Posterior cingulate gyrus (tissue), 11 donors: Measurements from ENCODE around the gene CHST2.

Source experiments
- DNase-seq, 10 donors: peaks; one replicate each; pipeline versions ENCODE4 v3.0.0 to v3.0.0-alpha.2; 2020 to 2021; ENCODE audit warnings: mixed read lengths in 3 of 10
- intact Hi-C: fragments of 100-400 bp; cut with DNase I; formaldehyde crosslinking; loops from one replicate; pipeline ENCODE4 v1.15.1; 2023

The CHST2 gene

DNA sequence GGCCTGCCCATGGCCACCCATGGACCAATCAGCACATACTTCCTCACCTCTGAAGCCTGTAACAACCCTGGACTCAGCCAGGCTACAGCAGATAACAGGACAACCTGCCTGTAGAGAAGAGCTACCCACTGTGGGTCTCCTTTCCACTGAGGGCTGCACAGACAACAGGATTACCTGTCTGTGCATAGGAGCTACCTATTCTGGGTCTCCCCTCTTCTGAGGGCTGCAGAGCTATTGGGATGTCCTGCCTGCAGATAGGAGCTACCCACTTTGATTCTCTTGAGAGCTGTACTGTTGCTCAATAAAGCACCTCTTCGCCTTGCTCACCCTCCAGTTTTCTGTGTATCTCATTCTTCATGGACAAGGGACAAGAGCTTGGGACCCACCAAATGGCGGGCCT, 23.8 kb upstream of the CHST2 start:
- intact Hi-C loops = no loop called here
- no peak for DNase-seq

DNA sequence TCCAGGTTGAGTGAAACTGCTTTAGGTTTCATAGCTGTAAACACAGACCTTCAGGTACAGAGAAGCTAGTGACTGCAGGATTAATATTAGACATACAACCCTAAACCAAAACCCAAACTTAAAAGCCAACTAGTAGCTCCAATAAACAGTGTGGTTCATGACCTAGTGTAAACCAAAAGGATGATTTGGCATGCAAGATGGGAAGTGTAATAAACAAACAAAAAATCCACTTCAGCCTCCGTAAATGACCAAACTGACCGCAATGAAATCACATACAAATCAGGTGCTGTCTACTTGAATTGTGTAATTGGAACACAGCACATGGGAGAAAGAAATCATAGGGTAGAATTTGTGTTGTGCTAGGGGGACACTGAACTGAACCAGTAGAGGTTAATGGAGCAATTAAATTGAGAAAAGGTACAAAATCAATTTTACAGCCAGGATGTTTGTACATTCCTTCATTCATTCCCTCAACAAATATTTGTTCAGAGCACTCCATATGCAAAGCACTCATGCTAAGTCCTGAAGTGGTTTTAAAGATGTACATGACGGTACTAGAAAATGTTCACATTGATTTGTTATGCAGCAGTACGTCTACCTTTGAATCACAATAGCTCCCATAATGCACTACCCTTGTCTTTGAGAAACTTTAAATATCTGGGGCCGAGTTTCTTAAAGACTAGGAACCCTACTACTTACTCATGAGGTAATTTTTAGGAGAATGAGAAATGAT, 21.4 kb upstream of the CHST2 start:
- intact Hi-C loops = no loop called here
- no peak for DNase-seq

DNA sequence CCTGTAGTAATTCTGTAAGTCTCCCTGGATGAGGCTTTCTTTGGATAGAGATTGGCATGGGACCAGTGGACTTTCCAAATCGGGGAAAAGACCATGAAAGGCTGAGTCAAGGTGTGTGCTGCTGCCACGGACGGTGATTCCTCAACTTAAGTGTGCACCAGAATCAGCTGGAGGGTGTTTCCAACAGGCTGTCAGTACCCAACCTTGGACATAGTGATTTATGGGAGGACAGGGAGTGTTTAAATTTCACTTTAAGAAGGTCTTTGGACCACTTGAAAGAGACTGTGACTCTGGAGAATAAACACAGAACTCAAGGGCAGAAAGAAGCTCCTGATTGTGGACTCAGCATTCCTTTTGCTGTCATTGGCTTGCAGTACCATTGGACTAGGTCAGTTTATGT, 20.4 kb upstream of the CHST2 start:
- intact Hi-C loops = no loop called here
- DNase-seq = no peak

DNA sequence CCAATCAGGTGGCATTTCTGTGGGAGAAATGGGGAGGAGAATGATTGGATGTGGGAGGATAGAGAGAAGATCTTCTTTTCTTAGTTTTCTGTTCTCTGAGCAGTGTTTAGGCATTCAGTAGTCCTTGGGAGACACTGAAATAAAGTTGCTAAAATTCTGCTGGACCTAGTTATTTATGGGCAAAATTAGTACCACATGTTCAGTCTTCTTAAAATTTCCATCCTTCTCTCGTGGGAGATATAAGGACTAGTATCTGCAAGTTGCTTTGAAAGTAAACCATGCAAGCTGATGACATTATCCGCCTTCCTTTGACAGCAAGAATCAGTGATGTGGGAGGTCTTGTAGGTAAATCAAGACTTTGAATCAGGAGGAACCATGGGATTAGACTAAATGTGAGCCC, 19.9 kb upstream of the CHST2 start:
- no peak for DNase-seq
- intact Hi-C loops = no loop called here

DNA sequence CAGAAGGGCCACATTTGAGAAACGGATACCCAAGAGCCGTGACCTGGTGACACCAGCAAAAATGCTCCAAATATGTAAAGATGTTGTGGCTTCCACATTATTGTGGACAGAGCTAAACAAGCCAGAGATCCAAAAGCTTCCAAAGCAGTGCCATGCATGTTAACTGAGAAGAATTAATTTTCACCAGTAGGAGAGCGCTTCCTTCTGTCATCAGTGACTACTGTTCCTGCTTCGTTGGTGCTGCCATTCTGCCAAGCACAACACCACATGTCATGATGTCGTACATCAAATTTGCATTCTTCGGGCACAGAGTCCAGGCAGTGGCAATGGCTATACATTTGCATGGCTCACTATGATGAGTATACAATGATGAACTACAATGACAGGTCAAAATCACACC, 19.1 kb upstream of the CHST2 start:
- no peak for DNase-seq
- intact Hi-C loops = no loop called here

DNA sequence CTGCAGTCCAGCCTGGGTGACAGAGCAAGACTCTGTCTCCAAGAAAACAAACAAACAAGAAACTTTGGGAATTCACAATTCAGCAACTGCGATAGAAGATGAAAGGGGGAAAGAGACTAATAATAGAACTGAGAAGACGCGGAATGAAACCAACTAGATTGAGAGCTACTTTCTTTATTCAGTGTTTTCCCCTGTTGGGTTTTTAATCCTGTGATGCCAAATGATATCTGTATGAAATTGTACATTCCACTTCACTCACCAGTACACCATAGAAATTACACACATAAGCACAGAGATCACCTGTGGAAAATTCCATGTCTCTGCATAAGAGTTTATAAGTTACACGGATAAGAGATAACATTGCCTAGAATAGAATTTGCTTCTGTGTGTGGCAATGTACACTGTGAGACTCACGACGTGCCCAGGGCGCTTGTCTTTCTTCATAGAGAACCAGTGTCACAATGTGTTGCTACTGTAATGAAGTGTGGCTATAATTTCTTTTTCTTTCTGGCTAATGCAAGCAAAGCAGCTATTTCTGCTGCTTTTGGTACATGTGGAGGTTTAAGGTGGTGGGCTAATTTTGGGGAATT, 17.7 kb upstream of the CHST2 start:
- DNase-seq = no peak
- intact Hi-C loops = no loop called here

DNA sequence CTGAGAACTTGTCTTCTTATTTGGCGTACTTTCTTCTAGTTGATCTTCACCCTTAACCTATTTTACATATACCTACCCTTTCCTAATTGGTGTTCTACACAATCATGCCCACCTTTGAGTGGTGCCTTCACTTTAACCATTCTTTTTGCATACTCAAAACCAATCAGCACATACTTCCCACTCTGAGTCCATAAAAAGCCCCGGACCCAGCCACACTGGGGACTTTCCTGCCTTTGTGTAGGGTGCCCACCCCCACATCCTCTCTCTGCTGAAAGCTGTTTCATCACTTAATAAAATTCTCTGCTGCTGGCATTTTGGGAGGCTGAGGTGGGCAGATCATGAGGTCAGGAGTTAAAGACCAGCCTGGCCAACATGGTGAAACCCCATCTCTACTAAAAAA, 15.9 kb upstream of the CHST2 start:
- intact Hi-C loops = no loop called here
- DNase-seq = no peak

DNA sequence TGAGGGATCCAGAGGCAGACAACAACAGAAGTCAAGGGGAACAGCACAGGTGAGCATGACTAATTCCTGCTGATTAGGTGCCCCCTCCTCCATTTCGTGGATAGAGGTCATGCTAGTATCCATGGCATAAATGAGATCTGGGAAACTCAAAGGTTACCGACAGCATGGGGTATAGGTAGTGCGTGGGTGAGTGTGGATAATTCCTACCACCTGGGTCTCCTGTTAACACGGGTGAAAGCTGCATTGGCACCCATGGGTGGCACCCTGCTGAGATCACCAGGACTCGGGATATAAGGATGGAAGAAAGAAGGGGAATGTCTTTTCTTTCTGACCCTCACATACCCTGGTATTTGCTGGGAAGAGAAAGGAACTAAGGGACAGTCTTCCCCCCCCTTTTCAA, 14.4 kb upstream of the CHST2 start:
- intact Hi-C loops = no loop called here
- DNase-seq = no peak

DNA sequence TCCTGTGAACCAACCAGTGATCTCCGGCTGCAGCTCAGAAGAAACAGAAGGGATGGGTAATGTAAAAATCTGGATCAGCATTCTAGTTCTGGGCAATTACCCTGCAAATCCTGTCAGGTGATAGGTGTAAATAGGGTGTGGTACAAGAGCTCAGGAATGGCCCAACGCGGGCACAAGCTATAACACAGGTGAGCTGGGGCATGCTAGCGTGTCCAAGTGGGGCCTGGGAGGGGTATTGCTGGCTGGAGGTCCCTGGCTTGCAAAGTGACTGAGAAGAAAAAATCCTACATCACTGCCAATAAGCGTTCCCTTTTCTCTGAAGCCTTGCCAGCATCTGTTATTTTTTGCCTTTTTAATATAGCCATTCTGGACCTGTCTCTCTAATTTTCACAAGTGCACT, 9.7 kb upstream of the CHST2 start:
- intact Hi-C loops = no loop called here
- DNase-seq = no peak

DNA sequence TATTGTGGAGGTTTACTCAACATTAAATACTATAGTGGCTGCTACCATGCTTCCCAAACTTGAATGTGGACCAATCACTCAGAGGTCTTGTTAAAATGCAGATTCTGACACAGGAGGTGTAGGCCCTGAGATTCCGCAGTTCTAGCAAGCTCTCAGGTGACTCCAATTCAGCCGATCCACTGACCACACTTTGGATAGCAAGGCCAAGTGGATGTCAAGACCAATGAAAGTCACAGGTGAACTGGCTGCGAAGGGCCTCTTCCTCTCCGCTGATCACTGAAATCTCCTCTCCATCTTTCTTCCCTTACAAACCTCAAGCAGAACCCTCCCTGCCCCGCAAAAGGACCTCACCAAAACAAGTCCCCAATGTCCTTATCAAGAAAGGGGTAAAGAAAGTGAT, 9.2 kb upstream of the CHST2 start:
- intact Hi-C loops = no loop called here
- no peak for DNase-seq

DNA sequence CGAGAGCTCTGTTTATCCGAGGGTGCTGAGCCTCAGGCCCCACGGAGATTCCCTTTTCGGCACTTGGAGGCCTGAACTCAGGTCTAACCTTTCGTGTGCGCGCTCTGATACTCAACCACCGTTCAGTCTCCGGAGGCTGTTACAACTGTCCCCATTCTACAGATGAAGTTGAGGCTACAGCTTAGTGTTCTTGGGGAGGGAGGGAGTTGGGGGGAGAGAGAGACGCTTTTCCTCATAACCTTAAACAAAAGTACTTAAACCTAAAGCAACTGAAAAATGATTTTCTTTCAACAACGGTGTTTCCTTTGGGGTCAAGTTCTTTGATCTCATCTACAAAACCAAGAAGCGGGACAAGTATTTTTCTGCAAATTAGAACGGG, 952 bp upstream of the CHST2 start:
- DNase-seq = no peak
- intact Hi-C loops = no loop called here

DNA sequence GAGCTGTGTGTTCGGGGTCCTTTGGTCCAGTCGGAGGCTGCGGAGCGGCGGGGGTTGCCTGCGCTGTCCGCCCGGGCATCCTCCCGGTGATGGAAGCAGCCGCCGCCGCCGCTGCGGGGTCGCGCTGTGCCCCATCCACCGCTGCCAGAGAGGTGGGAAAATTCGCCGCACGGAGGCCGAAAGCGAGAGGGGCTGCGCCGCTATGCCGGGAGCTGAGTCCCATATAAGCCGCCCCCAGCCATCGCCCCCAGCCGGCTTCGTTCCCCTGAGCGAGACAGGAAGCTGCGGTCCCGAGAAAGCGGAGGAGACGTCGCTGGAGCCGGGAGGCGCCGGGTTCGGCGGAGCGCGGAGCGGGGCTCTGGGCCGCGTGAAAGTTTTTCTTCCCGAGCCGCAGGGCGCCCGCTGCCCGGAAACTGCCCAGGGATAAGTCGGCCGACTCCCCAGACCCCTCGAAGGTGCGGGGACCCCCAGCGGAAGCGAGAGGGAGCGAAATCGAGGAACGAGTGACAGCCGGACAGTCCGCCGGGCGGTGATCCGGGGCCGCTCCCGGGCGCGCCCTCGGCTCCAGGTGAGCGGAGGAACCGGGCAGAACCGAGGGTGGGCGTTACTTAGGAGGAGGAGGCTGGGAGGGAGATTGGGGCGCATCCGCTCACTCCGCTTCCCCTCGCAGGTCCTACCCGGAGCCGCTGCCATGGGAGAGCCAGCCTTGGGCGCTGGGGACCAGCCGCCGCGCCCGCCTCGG, 574 bp downstream of the CHST2 start:
- intact Hi-C loops = loop anchor here (10.0 kb wide), 2 partner anchors 525 to 555 kb away; no protein-coding TSS in a partner anchor
- peak in 8 of 10 donors; percentile 15 to 88 (median 24) for DNase-seq

DNA sequence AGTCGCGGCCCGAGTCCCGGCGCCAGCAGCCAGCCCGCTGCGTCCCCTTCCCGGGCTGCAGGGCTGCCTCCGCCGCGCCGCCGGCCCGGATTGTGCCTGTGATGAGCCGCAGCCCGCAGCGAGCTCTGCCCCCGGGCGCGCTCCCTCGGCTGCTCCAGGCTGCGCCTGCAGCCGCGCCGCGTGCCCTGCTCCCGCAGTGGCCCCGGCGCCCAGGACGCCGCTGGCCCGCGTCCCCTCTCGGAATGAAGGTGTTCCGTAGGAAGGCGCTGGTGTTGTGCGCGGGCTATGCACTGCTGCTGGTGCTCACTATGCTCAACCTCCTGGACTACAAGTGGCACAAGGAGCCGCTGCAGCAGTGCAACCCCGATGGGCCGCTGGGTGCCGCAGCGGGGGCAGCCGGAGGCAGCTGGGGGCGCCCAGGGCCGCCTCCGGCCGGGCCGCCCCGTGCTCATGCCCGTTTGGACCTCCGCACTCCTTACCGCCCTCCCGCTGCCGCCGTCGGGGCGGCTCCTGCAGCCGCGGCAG, 1.2 kb downstream of the CHST2 start:
- peak in 6 of 10 donors; percentile 16 to 85 (median 56) for DNase-seq
- intact Hi-C loops = loop anchor here (10.0 kb wide), 2 partner anchors 524 to 554 kb away; no protein-coding TSS in a partner anchor

DNA sequence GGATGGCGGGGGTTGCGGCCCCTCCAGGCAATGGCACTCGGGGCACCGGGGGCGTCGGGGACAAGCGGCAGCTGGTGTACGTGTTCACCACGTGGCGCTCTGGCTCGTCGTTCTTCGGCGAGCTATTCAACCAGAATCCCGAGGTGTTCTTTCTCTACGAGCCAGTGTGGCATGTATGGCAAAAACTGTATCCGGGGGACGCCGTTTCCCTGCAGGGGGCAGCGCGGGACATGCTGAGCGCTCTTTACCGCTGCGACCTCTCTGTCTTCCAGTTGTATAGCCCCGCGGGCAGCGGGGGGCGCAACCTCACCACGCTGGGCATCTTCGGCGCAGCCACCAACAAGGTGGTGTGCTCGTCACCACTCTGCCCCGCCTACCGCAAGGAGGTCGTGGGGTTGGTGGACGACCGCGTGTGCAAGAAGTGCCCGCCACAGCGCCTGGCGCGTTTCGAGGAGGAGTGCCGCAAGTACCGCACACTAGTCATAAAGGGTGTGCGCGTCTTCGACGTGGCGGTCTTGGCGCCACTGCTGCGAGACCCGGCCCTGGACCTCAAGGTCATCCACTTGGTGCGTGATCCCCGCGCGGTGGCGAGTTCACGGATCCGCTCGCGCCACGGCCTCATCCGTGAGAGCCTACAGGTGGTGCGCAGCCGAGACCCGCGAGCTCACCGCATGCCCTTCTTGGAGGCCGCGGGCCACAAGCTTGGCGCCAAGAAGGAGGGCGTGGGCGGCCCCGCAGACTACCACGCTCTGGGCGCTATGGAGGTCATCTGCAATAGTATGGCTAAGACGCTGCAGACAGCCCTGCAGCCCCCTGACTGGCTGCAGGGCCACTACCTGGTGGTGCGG, 1.9 kb downstream of the CHST2 start:
- intact Hi-C loops = loop anchor here (10.0 kb wide), 2 partner anchors 523 to 553 kb away; no protein-coding TSS in a partner anchor

DNA sequence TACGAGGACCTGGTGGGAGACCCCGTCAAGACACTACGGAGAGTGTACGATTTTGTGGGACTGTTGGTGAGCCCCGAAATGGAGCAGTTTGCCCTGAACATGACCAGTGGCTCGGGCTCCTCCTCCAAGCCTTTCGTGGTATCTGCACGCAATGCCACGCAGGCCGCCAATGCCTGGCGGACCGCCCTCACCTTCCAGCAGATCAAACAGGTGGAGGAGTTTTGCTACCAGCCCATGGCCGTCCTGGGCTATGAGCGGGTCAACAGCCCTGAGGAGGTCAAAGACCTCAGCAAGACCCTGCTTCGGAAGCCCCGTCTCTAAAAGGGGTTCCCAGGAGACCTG, 2.5 kb downstream of the CHST2 start:
- intact Hi-C loops = loop anchor here (10.0 kb wide), 2 partner anchors 523 to 553 kb away; no protein-coding TSS in a partner anchor
- DNase-seq = peak in 1 of 10 donors; percentile 27

More for the DNA sequence above, 1.9 kb downstream of the CHST2 start:
- peak; percentile 20 to 94 (median 58) for DNase-seq

DNA sequence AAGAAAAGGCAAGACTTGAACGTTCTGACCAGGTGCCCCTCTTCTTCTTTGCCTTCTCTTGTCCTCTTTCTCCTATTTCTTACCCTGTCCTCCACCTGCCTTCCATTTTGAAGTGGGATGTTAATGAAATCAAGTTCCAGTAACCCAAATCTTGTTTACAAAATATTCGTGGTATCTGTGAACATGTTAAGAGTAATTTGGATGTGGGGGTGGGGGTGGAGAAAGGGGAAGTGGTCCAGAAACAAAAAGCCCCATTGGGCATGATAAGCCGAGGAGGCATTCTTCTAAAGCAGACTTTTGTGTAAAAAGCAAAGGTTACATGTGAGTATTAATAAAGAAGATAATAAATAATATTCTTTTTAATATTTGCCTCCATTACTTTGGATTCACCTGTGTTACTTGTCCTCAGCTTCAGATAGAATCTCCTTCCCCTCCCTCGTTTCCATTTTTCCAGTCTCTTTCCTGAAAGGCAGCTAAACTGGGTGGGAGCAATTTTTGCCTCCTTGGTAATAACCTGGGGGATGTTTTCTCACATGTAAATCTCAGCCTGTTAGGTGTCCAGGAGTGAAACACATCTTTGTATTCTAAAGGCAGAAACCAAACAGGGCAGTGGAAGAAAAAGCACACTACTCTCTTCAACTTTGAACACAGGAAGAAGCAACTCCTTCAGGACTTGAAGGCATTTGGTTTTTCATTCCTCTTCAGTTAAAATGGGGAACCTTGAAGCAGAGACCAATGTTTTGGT, 3.2 kb downstream of the CHST2 start:
- DNase-seq = no peak
- intact Hi-C loops = loop anchor here (10.0 kb wide), 2 partner anchors 522 to 552 kb away; no protein-coding TSS in a partner anchor

DNA sequence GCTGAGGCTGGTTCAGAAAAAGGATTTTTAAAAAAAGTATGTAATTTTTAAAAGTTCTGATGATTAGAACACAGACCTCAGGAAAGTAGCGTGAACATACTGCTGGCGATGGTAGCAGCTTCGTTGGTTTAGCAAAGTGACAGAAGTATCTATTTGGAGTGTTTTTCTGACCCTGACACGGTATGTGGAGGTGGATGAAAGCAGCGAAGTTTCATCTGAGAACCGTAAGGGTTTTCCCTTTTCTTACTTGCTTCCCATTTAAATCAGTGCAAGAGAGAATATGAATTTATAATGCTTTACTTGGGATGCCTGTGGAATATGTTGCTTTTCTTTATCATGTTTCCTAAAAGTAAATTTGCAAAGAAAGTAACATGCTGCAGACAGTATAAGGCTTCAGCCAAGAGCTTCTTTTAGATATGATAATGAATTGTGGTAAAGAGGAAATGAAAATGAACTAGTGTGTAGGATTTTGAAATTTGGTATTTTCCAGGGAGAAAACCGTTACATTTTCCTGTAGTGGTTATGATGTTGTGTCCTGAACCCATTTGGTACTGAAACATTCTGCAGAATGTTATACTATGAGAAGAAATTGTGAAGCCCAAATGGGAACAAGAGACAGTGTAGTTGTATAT, 3.9 kb downstream of the CHST2 start:
- no peak for DNase-seq
- intact Hi-C loops = loop anchor here (10.0 kb wide), 2 partner anchors 521 to 551 kb away; no protein-coding TSS in a partner anchor

DNA sequence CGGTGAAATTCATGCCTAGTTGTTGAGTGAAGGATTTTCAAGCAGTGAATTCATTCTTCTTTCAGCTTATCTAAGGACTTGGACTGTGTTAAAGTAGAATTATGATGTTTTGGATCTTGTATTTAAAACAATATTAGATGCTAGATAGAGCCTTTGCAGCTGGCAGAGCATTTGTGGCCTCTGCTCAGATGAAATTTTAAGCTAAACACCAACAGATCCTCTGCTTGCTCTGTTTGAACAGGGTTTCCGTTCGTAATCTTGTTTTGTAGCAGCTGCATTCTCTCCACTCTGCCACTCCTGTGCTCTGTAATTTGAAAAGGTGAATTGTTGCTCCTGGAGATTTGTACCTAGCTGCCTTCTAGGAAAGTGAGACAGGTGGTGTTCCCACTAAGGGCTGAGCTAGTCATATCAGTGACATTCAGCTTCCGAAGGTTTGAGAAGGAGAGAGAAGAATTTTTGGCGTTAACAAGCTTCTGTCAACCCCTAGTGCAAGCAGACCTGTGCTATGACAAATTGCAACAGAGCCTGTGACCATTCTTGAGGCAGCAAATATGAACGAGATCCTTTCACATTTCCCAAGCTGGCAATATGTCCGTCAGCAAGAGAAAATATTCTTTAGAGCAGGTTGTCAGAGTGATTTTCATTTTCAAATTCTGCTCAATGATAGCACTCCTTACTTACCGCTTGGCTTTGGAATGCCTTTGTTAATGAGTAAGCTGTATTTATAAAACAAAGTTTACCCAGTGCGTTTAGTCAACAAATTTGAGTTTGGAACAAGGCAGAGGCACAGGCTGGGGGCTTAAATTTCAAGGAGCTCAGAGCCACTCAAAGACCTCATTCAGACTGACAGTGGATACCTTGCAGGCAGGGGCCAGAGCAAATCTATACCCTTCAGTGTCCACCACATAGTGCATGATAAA, 5.3 kb downstream of the CHST2 start:
- intact Hi-C loops = loop anchor here (10.0 kb wide), 2 partner anchors 520 to 550 kb away; no protein-coding TSS in a partner anchor
- DNase-seq = no peak
